ENCODE measurements around the gene NCKAP1.
"Not testable (repeated sequence)": the region's sequence is repeated elsewhere in the genome, so short reads cannot be mapped to it uniquely, and the experiment has no call there.

NCKAP1 gene

GRCh38 chr2:183047486-183048125 lies 9.3 kb upstream of the NCKAP1 start:
- not testable (repeated sequence) for H3K36me3 Mint-ChIP-seq, ATAC-seq, H3K4me1 Mint-ChIP-seq, H3K4me3 Mint-ChIP-seq, H3K27me3 Mint-ChIP-seq, H3K27ac Mint-ChIP-seq
- peaks cover 11% of the 10 kb centered on the region for H3K9me3 Mint-ChIP-seq

- H3K4me1 Mint-ChIP-seq: peaks cover 12% of the 10 kb centered on the region
- H3K27me3 Mint-ChIP-seq: peaks cover 30% of the 10 kb centered on the region
- not testable (repeated sequence) for H3K36me3 Mint-ChIP-seq, H3K27ac Mint-ChIP-seq, ATAC-seq, H3K4me3 Mint-ChIP-seq
- peaks cover 16% of the 10 kb centered on the region for H3K9me3 Mint-ChIP-seq
Observed at GRCh38 chr2:183043580-183043979, 5.3 kb upstream of the NCKAP1 start.

- Mint-ChIP-seq H3K27ac (no peak overlapping the region), H3K27me3 (peaks cover 33% of the 10 kb centered on the region), H3K4me1 (peaks cover 16% of the 10 kb centered on the region), H3K9me3 (peaks cover 16% of the 10 kb centered on the region), H3K4me3 (no peak overlapping the region), H3K36me3 (no peaks in the 10 kb centered on the region)
- ATAC-seq: no peak
Observed at GRCh38 chr2:183040604-183041003, 2.3 kb upstream of the NCKAP1 start.

- Mint-ChIP-seq H3K36me3 (no peaks in the 10 kb centered on the region), H3K27me3 (peaks cover 54% of the 10 kb centered on the region), H3K9me3 (peaks cover 5% of the 10 kb centered on the region), H3K27ac (no peak overlapping the region), H3K4me1 (peaks cover 20% of the 10 kb centered on the region), H3K4me3 (peak overlapping the region; percentile 61)
- ATAC-seq: peak; percentile 73
Observed at GRCh38 chr2:183037553-183038340, 510 bp downstream of the NCKAP1 start.

- Mint-ChIP-seq H3K4me3 (peak overlapping the region; percentile 21), H3K27ac (no peak overlapping the region), H3K9me3 (peaks cover 5% of the 10 kb centered on the region), H3K4me1 (peaks cover 20% of the 10 kb centered on the region), H3K36me3 (no peaks in the 10 kb centered on the region), H3K27me3 (peaks cover 59% of the 10 kb centered on the region)
- no peak for ATAC-seq
Observed at GRCh38 chr2:183037074-183037552, 1.1 kb downstream of the NCKAP1 start.

GRCh38 chr2:183035954-183036669 lies 2.1 kb downstream of the NCKAP1 start:
- Mint-ChIP-seq H3K9me3 (peaks cover 5% of the 10 kb centered on the region), H3K36me3 (no peaks in the 10 kb centered on the region), H3K4me3 (no peak overlapping the region), H3K4me1 (peaks cover 20% of the 10 kb centered on the region), H3K27me3 (peaks cover 64% of the 10 kb centered on the region), H3K27ac (no peak overlapping the region)
- peak; percentile 59 for ATAC-seq

GRCh38 chr2:183035298-183035953 lies 2.8 kb downstream of the NCKAP1 start:
- Mint-ChIP-seq H3K4me3 (no peak overlapping the region), H3K27me3 (peaks cover 64% of the 10 kb centered on the region), H3K36me3 (no peaks in the 10 kb centered on the region), H3K4me1 (peaks cover 20% of the 10 kb centered on the region), H3K9me3 (peaks cover 5% of the 10 kb centered on the region), H3K27ac (no peak overlapping the region)
- no peak for ATAC-seq

- no peak overlapping the region for H3K4me3 Mint-ChIP-seq
- peaks cover 64% of the 10 kb centered on the region for H3K27me3 Mint-ChIP-seq
- peaks cover 20% of the 10 kb centered on the region for H3K4me1 Mint-ChIP-seq
- no peak for ATAC-seq
- H3K36me3 Mint-ChIP-seq: no peaks in the 10 kb centered on the region
- H3K9me3 Mint-ChIP-seq: peaks cover 5% of the 10 kb centered on the region
- H3K27ac Mint-ChIP-seq: no peak overlapping the region
Observed at GRCh38 chr2:183034806-183035205, 3.5 kb downstream of the NCKAP1 start.

- Mint-ChIP-seq H3K36me3 (no peaks in the 10 kb centered on the region), H3K27ac (no peak overlapping the region), H3K4me1 (peaks cover 12% of the 10 kb centered on the region), H3K9me3 (peaks cover 4% of the 10 kb centered on the region), H3K4me3 (no peak overlapping the region), H3K27me3 (peaks cover 64% of the 10 kb centered on the region)
- no peak for ATAC-seq
Observed at GRCh38 chr2:183033951-183034350, 4.3 kb downstream of the NCKAP1 start.

- Mint-ChIP-seq H3K4me1 (peaks cover 6% of the 10 kb centered on the region), H3K9me3 (no peaks in the 10 kb centered on the region), H3K36me3 (no peaks in the 10 kb centered on the region), H3K27me3 (peaks cover 58% of the 10 kb centered on the region), H3K27ac (no peak overlapping the region), H3K4me3 (no peak overlapping the region)
- no peak for ATAC-seq
Observed at GRCh38 chr2:183031911-183032794, 6.1 kb downstream of the NCKAP1 start.

GRCh38 chr2:183029219-183029618 lies 9.0 kb downstream of the NCKAP1 start:
- no peaks in the 10 kb centered on the region for H3K36me3 Mint-ChIP-seq
- H3K27ac Mint-ChIP-seq: no peak overlapping the region
- no peaks in the 10 kb centered on the region for H3K9me3 Mint-ChIP-seq
- peaks cover 75% of the 10 kb centered on the region for H3K27me3 Mint-ChIP-seq
- H3K4me3 Mint-ChIP-seq: no peak overlapping the region
- no peak for ATAC-seq
- no peaks in the 10 kb centered on the region for H3K4me1 Mint-ChIP-seq

GRCh38 chr2:183028108-183028507 lies 10.1 kb downstream of the NCKAP1 start:
- Mint-ChIP-seq H3K4me1 (no peaks in the 10 kb centered on the region), H3K27me3 (peaks cover 64% of the 10 kb centered on the region), H3K9me3 (no peaks in the 10 kb centered on the region), H3K36me3 (no peaks in the 10 kb centered on the region), H3K4me3 (no peak overlapping the region), H3K27ac (no peak overlapping the region)
- no peak for ATAC-seq

GRCh38 chr2:183027443-183027842 lies 10.8 kb downstream of the NCKAP1 start:
- no peak overlapping the region for H3K27ac Mint-ChIP-seq
- ATAC-seq: no peak
- no peaks in the 10 kb centered on the region for H3K4me1 Mint-ChIP-seq
- H3K36me3 Mint-ChIP-seq: no peaks in the 10 kb centered on the region
- H3K4me3 Mint-ChIP-seq: no peak overlapping the region
- H3K9me3 Mint-ChIP-seq: no peaks in the 10 kb centered on the region
- peaks cover 58% of the 10 kb centered on the region for H3K27me3 Mint-ChIP-seq

GRCh38 chr2:183026424-183026823 lies 11.8 kb downstream of the NCKAP1 start:
- ATAC-seq: no peak
- no peak overlapping the region for H3K27ac Mint-ChIP-seq
- no peak overlapping the region for H3K4me3 Mint-ChIP-seq
- H3K9me3 Mint-ChIP-seq: no peaks in the 10 kb centered on the region
- H3K27me3 Mint-ChIP-seq: peaks cover 54% of the 10 kb centered on the region
- no peaks in the 10 kb centered on the region for H3K4me1 Mint-ChIP-seq
- no peaks in the 10 kb centered on the region for H3K36me3 Mint-ChIP-seq

Measured in stimulated activated memory B cell treated with anti-CD40 and anti-IgM and Interleukin-4, amounts not matched to agents 10 μg/mL and 1 μg/mL and 100 μg/mL, for 72 hours (primary cell).